Peyer's patch (tissue), 4 donors: ENCODE data around the gene GRIK4. TPM values are rescaled to one million over a fixed set of nuclear protein-coding genes. Genes with fewer than 3 reads are reported as not detected.

Source experiments
- DNase-seq, 3 donors: peaks; one replicate each; pipeline ENCODE4 v3.0.0-alpha.2; 2017 to 2019
- H3K27ac ChIP-seq, 4 donors: fragments of 200-600 bp; sonication (generic); one replicate each; pipeline ENCODE4 v1.5.1; 2016 to 2019
- H3K27me3 ChIP-seq, 2 donors: fragments of 200-600 bp; sonication (generic); one replicate each; pipeline ENCODE4 v1.5.1; 2019
- H3K36me3 ChIP-seq, 3 donors: fragments of 200-600 bp; sonication (generic); one replicate each; pipeline ENCODE4 v1.5.1; 2016 to 2019
- H3K4me1 ChIP-seq, 4 donors: fragments of 200-600 bp; sonication (generic); one replicate each; pipeline ENCODE4 v1.5.1; 2016 to 2019
- H3K4me3 ChIP-seq, 4 donors: fragments of 200-600 bp; sonication (generic); 1 replicate in 3 of 4; 2 replicates in 1 of 4; pipeline ENCODE4 v1.5.1; 2016 to 2019; ENCODE audit warnings: mild to moderate bottlenecking in 1 of 4
- H3K9me3 ChIP-seq, 4 donors: fragments of 200-600 bp; sonication (generic); one replicate each; pipeline ENCODE4 v1.5.1; 2016 to 2019; ENCODE audit warnings: mild to moderate bottlenecking in 1 of 4
- CTCF ChIP-seq, 6 experiments: fragments of 450-650 bp in 4 of 6; fragments of 200-600 bp in 2 of 6; sonication (generic) in 1 of 6; IDR thresholded peaks; one replicate each; pipeline ENCODE4 v1.5.1; 2017 to 2019; ENCODE audit warnings: antibody characterized with exemption in 6 of 6, mild to moderate bottlenecking in 3 of 6, moderate library complexity in 1 of 6
- POLR2A ChIP-seq, 2 donors: fragments of 450-650 bp; IDR thresholded peaks; one replicate each; pipeline ENCODE4 v1.5.1; 2017; ENCODE audit warnings: antibody characterized with exemption in 2 of 2, mild to moderate bottlenecking in 2 of 2, moderate library complexity in 2 of 2
- total RNA-seq, 4 donors: library from RNA; depleted of rRNA; stranded (reverse); fragments of >200 nt; gene quantifications; one replicate each; pipeline ENCODE4 v1.1.0, GENCODE V29; 2016

The GRIK4 gene
- total RNA-seq, 4 donors from 2014 or later = 0.40 to 2.5 TPM; not detected in 2

DNA sequence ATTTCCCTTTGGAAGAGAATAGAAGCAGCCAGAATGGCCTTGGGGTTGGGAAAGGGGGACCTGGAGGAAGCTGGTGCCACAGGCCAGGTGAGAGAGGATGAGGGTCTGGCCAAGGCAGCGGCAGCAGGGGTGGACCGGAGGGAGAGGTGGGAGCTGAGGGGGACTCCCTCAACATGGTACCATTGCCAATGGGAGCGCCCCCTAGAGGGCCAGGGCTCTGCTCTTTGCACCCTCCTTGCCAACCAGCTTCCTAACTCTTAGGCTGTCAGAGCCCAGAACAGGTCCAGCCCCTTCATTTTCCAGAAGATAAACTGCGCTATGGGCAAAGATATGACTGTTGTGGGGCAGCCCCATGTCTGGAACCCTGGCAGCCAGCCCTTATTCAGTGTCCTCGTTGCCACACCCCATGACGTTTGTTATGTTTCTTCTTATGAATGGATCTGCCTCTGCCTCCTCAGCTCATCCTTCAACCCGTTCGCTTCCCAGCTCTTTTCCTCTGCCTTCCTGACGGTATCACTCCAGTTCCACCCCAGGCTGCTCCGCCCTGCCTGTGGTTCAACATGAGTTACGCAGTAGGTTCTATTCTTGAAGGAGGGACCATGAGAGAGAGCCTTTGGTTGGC lies 185.2 kb downstream of the GRIK4 start:
- H3K27me3 ChIP-seq = no peaks in the 10 kb centered on the region

DNA sequence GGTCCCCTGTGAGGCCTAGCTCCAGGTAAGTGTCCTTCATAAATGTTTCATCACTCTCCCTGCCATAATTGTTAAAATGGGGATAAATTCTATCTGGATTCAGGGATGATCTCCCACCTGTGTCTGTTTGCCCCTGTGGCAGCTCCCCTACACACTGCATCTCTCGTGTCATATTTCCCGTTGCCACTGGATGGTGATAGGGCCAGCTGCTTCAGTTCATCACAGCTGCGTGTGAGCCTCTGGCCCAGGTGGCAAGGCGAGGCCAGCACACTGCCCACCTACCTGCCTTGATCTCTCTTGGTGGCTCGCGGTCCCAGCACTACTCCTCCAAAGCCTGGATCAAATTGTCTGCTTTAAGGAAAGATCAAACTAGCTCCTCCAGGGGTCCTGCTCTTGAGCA lies 187.4 kb downstream of the GRIK4 start:
- no peaks in the 10 kb centered on the region for H3K36me3 ChIP-seq
- no peak for TF ChIP-seq POLR2A (IDR thresholded peaks at IDR 0.05)
- TF ChIP-seq CTCF (IDR thresholded peaks at IDR 0.05) = no peak
- H3K4me3 ChIP-seq = no peak overlapping the region
- no peaks in the 10 kb centered on the region for H3K4me1 ChIP-seq
- H3K9me3 ChIP-seq = no peaks in the 10 kb centered on the region
- no peak for DNase-seq
- no peak overlapping the region for H3K27ac ChIP-seq
- H3K27me3 ChIP-seq = no peaks in the 10 kb centered on the region

More for the DNA sequence above, 185.2 kb downstream of the GRIK4 start:
- DNase-seq = no peak
- H3K27ac ChIP-seq = no peak overlapping the region
- H3K36me3 ChIP-seq = no peaks in the 10 kb centered on the region
- H3K4me1 ChIP-seq = no peaks in the 10 kb centered on the region
- TF ChIP-seq POLR2A (IDR thresholded peaks at IDR 0.05) (no peak), CTCF (IDR thresholded peaks at IDR 0.05) (no peak)
- H3K9me3 ChIP-seq = no peaks in the 10 kb centered on the region
- no peak overlapping the region for H3K4me3 ChIP-seq

DNA sequence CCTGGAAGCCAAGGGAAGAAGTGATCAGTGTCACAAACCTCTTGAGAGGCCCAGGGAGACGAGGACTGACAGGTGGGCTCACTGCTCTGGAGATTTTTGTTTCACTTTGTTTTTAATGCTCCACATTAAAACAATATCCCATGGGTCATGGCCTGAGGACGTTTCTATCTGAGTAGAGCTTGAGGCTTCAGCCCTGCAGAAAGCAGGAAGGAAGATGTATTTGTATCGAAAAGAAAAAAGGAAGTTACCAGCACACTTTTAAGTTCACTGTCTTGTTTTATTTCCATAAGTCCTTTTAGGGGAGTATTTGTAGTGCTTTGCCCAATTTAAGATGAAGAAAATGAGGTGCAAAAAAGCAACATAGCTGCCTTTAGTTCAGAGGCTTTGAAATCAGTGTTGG lies 191.1 kb downstream of the GRIK4 start:
- no peaks in the 10 kb centered on the region for H3K36me3 ChIP-seq
- no peaks in the 10 kb centered on the region for H3K9me3 ChIP-seq
- no peak overlapping the region for H3K27ac ChIP-seq
- TF ChIP-seq POLR2A (IDR thresholded peaks at IDR 0.05) (no peak), CTCF (IDR thresholded peaks at IDR 0.05) (no peak)
- H3K4me3 ChIP-seq = no peak overlapping the region
- DNase-seq = no peak
- no peaks in the 10 kb centered on the region for H3K27me3 ChIP-seq
- H3K4me1 ChIP-seq = no peaks in the 10 kb centered on the region

DNA sequence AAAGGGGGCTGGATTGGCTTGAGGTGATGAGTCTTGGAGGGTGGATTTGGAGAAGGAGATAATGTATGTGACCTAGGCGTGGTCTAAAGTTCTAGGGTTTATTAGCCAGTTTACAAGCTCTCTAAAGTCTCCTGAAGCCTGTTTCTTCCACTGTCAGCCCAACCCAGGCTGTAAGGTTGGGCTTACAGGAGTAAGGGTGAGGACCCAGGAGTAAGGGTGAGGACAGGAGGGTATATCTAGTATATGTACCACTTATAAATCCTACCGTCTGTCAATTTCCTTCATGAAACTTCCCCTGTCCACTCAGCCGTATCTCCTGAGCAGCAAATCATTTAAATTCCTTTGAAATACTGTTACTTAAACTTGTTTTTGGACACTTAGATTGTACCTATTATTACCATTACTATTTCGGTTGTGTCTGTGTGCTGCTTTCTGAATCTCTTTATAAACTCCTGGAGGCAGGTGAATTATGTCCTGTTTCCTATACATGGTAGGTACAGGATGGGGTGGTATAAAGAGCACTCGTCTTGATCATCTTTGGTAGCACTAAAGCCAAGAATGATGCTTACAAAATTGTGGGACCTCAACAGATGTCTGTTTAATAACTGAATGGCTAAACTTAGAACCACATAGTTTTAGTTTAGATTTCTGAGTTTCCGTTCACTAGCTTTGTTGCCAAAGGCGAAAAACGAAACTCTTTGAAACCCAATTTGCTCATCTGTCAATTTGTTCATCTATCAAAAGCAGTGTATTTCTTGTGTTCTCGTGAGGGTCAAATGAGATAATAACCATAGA lies 192.0 kb downstream of the GRIK4 start:
- H3K4me3 ChIP-seq = no peak overlapping the region
- no peak overlapping the region for H3K27ac ChIP-seq
- no peaks in the 10 kb centered on the region for H3K4me1 ChIP-seq
- H3K9me3 ChIP-seq = peaks cover 0 to 4% (median 0%) of the 10 kb centered on the region in 4 donors
- TF ChIP-seq POLR2A (IDR thresholded peaks at IDR 0.05) = no peak
- TF ChIP-seq CTCF (IDR thresholded peaks at IDR 0.05) = no peak
- no peak for DNase-seq
- no peaks in the 10 kb centered on the region for H3K36me3 ChIP-seq
- H3K27me3 ChIP-seq = no peaks in the 10 kb centered on the region

GRCh38 chr11:120704256-120704750 lies 192.8 kb downstream of the GRIK4 start:
- Histone ChIP-seq H3K27me3 (no peaks in the 10 kb centered on the region), H3K27ac (no peak overlapping the region), H3K4me3 (no peak overlapping the region), H3K9me3 (peaks cover 0 to 4% (median 0%) of the 10 kb centered on the region in 4 donors), H3K4me1 (no peaks in the 10 kb centered on the region), H3K36me3 (no peaks in the 10 kb centered on the region)
- no peak for TF ChIP-seq CTCF (IDR thresholded peaks at IDR 0.05)
- no peak for TF ChIP-seq POLR2A (IDR thresholded peaks at IDR 0.05)
- DNase-seq = no peak
